GM23338 (cell line): ENCODE data around the gene CLGN. TPM values are rescaled to one million over a fixed set of nuclear protein-coding genes. Genes with fewer than 3 reads are reported as not detected.

ENCODE experiments used
- ATAC-seq: fragments of 200-7000 bp; cut with Tn5 transposase; 3 replicates; pipeline ENCODE4 v1.9.1; 2020
- DNase-seq: peaks from one replicate; pipeline ENCODE4 v3.0.0-alpha.2; 2015; ENCODE audit warnings: low spot score
- H2AFZ ChIP-seq: fragments of 200-600 bp; sonication (generic); 2 replicates; pipeline ENCODE4 v1.8.0; 2016; ENCODE audit warnings: antibody characterized with exemption, mild to moderate bottlenecking, moderate library complexity
- H3F3A ChIP-seq: fragments of 200-600 bp; sonication (generic); replicated peaks from 2 replicates; pipeline ENCODE4 v1.8.0; 2017; ENCODE audit warnings: antibody characterized with exemption, mixed run types, low read depth
- H3K27ac ChIP-seq: fragments of 200-600 bp; sonication (generic); 2 replicates; pipeline ENCODE4 v1.6.1; 2016; ENCODE audit warnings: low read depth
- H3K27me3 ChIP-seq: fragments of 200-600 bp; sonication (generic); 2 replicates; pipeline ENCODE4 v1.8.0; 2016; ENCODE audit warnings: mild to moderate bottlenecking, mixed run types, moderate library complexity; ENCODE audit not compliant: insufficient read depth
- H3K36me3 ChIP-seq: fragments of 200-600 bp; sonication (generic); 2 replicates; pipeline ENCODE4 v1.8.0; 2016; ENCODE audit warnings: mild to moderate bottlenecking; ENCODE audit not compliant: insufficient read depth
- H3K4me1 ChIP-seq: fragments of 200-600 bp; sonication (generic); 2 replicates; pipeline ENCODE4 v1.8.0; 2016; ENCODE audit warnings: mild to moderate bottlenecking, moderate library complexity; ENCODE audit not compliant: insufficient read depth
- H3K4me2 ChIP-seq: fragments of 200-600 bp; sonication (generic); 2 replicates; pipeline ENCODE4 v1.7.1; 2017; ENCODE audit warnings: mixed run types
- H3K4me3 ChIP-seq: fragments of 200-600 bp; sonication (generic); 2 replicates; pipeline ENCODE4 v1.6.1; 2016; ENCODE audit warnings: mixed run types
- H3K79me2 ChIP-seq: fragments of 200-600 bp; sonication (generic); replicated peaks from 2 replicates; pipeline ENCODE4 v1.8.0; 2017; ENCODE audit warnings: mild to moderate bottlenecking; ENCODE audit not compliant: insufficient read depth
- H3K9me2 ChIP-seq: fragments of 200-600 bp; sonication (generic); 2 replicates; pipeline ENCODE4 v1.8.0; 2017; ENCODE audit not compliant: insufficient read depth
- H4K20me1 ChIP-seq: fragments of 200-600 bp; sonication (generic); replicated peaks from 2 replicates; pipeline ENCODE4 v1.8.0; 2017; ENCODE audit warnings: mild to moderate bottlenecking; ENCODE audit not compliant: insufficient read depth
- H3K27ac Mint-ChIP-seq: 2 replicates; pipeline ENCODE4 v1.8.0; 2020; ENCODE audit warnings: inconsistent platforms, mild to moderate bottlenecking, moderate library complexity, mixed read lengths
- H3K27me3 Mint-ChIP-seq: 3 replicates; pipeline ENCODE4 v1.8.0; 2022; ENCODE audit warnings: low read depth, mild to moderate bottlenecking, moderate library complexity, mixed read lengths, inconsistent platforms; ENCODE audit not compliant: insufficient read depth, poor library complexity
- H3K36me3 Mint-ChIP-seq: 3 replicates; pipeline ENCODE4 v1.8.0; 2021; ENCODE audit warnings: low read depth, mild to moderate bottlenecking, inconsistent platforms, moderate library complexity, mixed read lengths
- H3K4me1 Mint-ChIP-seq: 3 replicates; pipeline ENCODE4 v1.8.0; 2020; ENCODE audit warnings: mild to moderate bottlenecking, inconsistent platforms, mixed read lengths
- H3K4me3 Mint-ChIP-seq: 3 replicates; pipeline ENCODE4 v1.8.0; 2021; ENCODE audit warnings: moderate library complexity, mild to moderate bottlenecking, inconsistent platforms, mixed read lengths
- H3K9me3 Mint-ChIP-seq: 3 replicates; pipeline ENCODE4 v1.8.0; 2020; ENCODE audit warnings: moderate library complexity, mild to moderate bottlenecking, inconsistent platforms, mixed read lengths
- CREB1 ChIP-seq: fragments of 250-450 bp; sonication (Bioruptor Pico); IDR thresholded peaks from 2 replicates; pipeline ENCODE4 v1.5.0; 2020; ENCODE audit warnings: low read depth, mild to moderate bottlenecking, moderate library complexity
- CTCF ChIP-seq, 2 experiments: fragments of 200-600 bp in 1 of 2; sonication (generic) in 1 of 2; conservative IDR thresholded peaks; 2 replicates each; pipeline versions ENCODE4 v1.5.1 to v1.6.1; 2016 to 2017; ENCODE audit warnings: antibody characterized with exemption in 2 of 2, low read depth in 2 of 2, mild to moderate bottlenecking in 2 of 2, moderate library complexity in 1 of 2
- ETS1 ChIP-seq: IDR thresholded peaks from 2 replicates; pipeline ENCODE4 v1.6.1; 2016; ENCODE audit warnings: antibody characterized with exemption
- EZH2 ChIP-seq: fragments of 200-600 bp; sonication (generic); IDR thresholded peaks from one replicate; pipeline ENCODE4 v1.8.0; 2017; ENCODE audit warnings: antibody characterized with exemption, mild to moderate bottlenecking, low read depth; ENCODE audit not compliant: unreplicated experiment
- REST ChIP-seq: IDR thresholded peaks from one replicate; pipeline ENCODE4 v1.6.1; 2018; ENCODE audit warnings: antibody characterized with exemption; ENCODE audit not compliant: unreplicated experiment
- ZNF462 ChIP-seq: fragments of 250-450 bp; sonication (Bioruptor Pico); IDR thresholded peaks from 2 replicates; pipeline ENCODE4 v1.5.0; 2020; ENCODE audit warnings: mild to moderate bottlenecking, moderate library complexity
- polyA plus RNA-seq: library from polyadenylated mRNA; unstranded; fragments of >200 nt; fragmentation: Nextera tagmentation; extraction: Ambion mirVana; gene quantifications from 2 replicates; pipeline ENCODE4 v1.2.1, GENCODE V29; 2016
- total RNA-seq: library from RNA; depleted of rRNA; stranded (reverse); fragments of >200 nt; shearing (Covaris generic); gene quantifications from 2 replicates; pipeline ENCODE4 v1.2.3, GENCODE V29; 2014

The CLGN gene
- total and polyA plus RNA-seq, 2 experiments from 2014 or later: 4.0 to 5.2 TPM

GRCh38 chr4:140363558-140363957, 63.9 kb downstream of the CLGN start (continued):
- TF ChIP-seq ZNF462 (CRISPR knock-in tag) (no peak), REST (no peak), EZH2 (no peak), CREB1 (CRISPR knock-in tag) (no peak)

GRCh38 chr4:140363051-140363450, 64.4 kb downstream of the CLGN start:
- H3K27ac Mint-ChIP-seq: no peak overlapping the region
- H3K27me3 ChIP-seq: no peaks in the 10 kb centered on the region
- no peaks in the 10 kb centered on the region for H3K4me1 ChIP-seq
- DNase-seq: no peak
- no peaks in the 10 kb centered on the region for H3K36me3 ChIP-seq
- no peaks in the 10 kb centered on the region for H3K9me2 ChIP-seq
- H3K27me3 Mint-ChIP-seq: no peaks in the 10 kb centered on the region
- H3K36me3 Mint-ChIP-seq: no peaks in the 10 kb centered on the region
- no peak overlapping the region for H3K27ac ChIP-seq
- no peaks in the 10 kb centered on the region for H3K79me2 ChIP-seq
- no peak overlapping the region for H3K4me3 Mint-ChIP-seq
- ATAC-seq: no peak
- H3K4me1 Mint-ChIP-seq: no peaks in the 10 kb centered on the region
- no peak overlapping the region for H3K4me2 ChIP-seq
- no peak overlapping the region; the same call in 1 of the 2 replicates for H2AFZ ChIP-seq
- H3K4me3 ChIP-seq: no peak overlapping the region
- H3K9me3 Mint-ChIP-seq: no peaks in the 10 kb centered on the region
- no peaks in the 10 kb centered on the region for H3F3A ChIP-seq
- H4K20me1 ChIP-seq: no peaks in the 10 kb centered on the region
- TF ChIP-seq CREB1 (CRISPR knock-in tag) (no peak), CTCF (conservative IDR thresholded peaks at IDR 0.05; ENCODE audit: low read depth in 2 of 2) (no peak), ETS1 (no peak)
